Middle frontal gyrus (tissue), 1 donor: Measurements from ENCODE around the gene PAQR6.
A peak's percentile ranks its signal among the peaks of the same experiment; 100 is the strongest.
"Not testable (repeated sequence)": the region's sequence is repeated elsewhere in the genome, so short reads cannot be mapped to it uniquely, and the experiment has no call there.

Source experiments
- DNase-seq: peaks from one replicate; pipeline ENCODE4 v3.0.0-alpha.2; 2015; ENCODE audit warnings: low spot score; ENCODE audit errors: extremely low spot score

Gene PAQR6

GRCh38 chr1:156232201-156232894, 15.5 kb downstream of the PAQR6 start:
- DNase-seq: no peak

- DNase-seq: no peak
These were observed 17.4 kb downstream of the PAQR6 start for GRCh38 chr1:156230473-156230837.

GRCh38 chr1:156229809-156230472, 17.9 kb downstream of the PAQR6 start:
- no peak for DNase-seq

GRCh38 chr1:156228501-156228900, 19.4 kb downstream of the PAQR6 start:
- DNase-seq: no peak

GRCh38 chr1:156226782-156227181, 21.1 kb downstream of the PAQR6 start:
- DNase-seq: no peak

GRCh38 chr1:156226116-156226538, 21.7 kb downstream of the PAQR6 start:
- no peak for DNase-seq

- DNase-seq: no peak
These were observed 22.2 kb downstream of the PAQR6 start for GRCh38 chr1:156225677-156226014.

- no peak for DNase-seq
These were observed 25.7 kb downstream of the PAQR6 start for GRCh38 chr1:156221986-156222692.

GRCh38 chr1:156220226-156220625, 27.6 kb downstream of the PAQR6 start:
- DNase-seq: no peak

GRCh38 chr1:156217871-156218270, 30.0 kb downstream of the PAQR6 start:
- DNase-seq: no peak

- not testable (repeated sequence) for DNase-seq
These were observed 31.3 kb downstream of the PAQR6 start for GRCh38 chr1:156216361-156217086.

- no peak for DNase-seq
These were observed 33.7 kb downstream of the PAQR6 start for GRCh38 chr1:156214024-156214748.

- no peak for DNase-seq
These were observed 34.3 kb downstream of the PAQR6 start for GRCh38 chr1:156213644-156213966.

- DNase-seq: peak; percentile 96
These were observed 34.8 kb downstream of the PAQR6 start, which contains the start of gene PMF1 for GRCh38 chr1:156212833-156213643. PMF1 (plus strand) TSS chr1:156213007; CDS start chr1:156213016, 9 bp downstream.

GRCh38 chr1:156212130-156212529, 35.7 kb downstream of the PAQR6 start:
- no peak for DNase-seq

GRCh38 chr1:156211243-156211642, 36.6 kb downstream of the PAQR6 start:
- no peak for DNase-seq

- no peak for DNase-seq
These were observed 43.2 kb downstream of the PAQR6 start for GRCh38 chr1:156204686-156205085.

- DNase-seq: no peak
These were observed 44.5 kb downstream of the PAQR6 start for GRCh38 chr1:156203331-156203730.

- no peak for DNase-seq
These were observed 47.8 kb downstream of the PAQR6 start for GRCh38 chr1:156200044-156200443.

GRCh38 chr1:156198831-156199349, 49.0 kb downstream of the PAQR6 start:
- DNase-seq: no peak
